VCaP (cell line): ENCODE data around the gene KANSL1L.

Experiments used
- H3K27ac ChIP-seq: fragments of 450-650 bp; 2 replicates; pipeline ENCODE4 v1.5.1; 2017
- CTCF ChIP-seq: fragments of 450-650 bp; conservative IDR thresholded peaks from 2 replicates; pipeline ENCODE4 v1.5.1; 2017; ENCODE audit warnings: mild to moderate bottlenecking, moderate library complexity

Gene KANSL1L

GRCh38 chr2:209976698-209977385, 194.4 kb downstream of the KANSL1L start:
- no peak for TF ChIP-seq CTCF
- no peak overlapping the region for H3K27ac ChIP-seq

- no peak for TF ChIP-seq CTCF
- no peak overlapping the region for H3K27ac ChIP-seq
Observed at GRCh38 chr2:209974576-209974975, 196.6 kb downstream of the KANSL1L start.

- H3K27ac ChIP-seq, result no peak overlapping the region
- TF ChIP-seq CTCF, result no peak
Observed at GRCh38 chr2:209973328-209973727, 197.9 kb downstream of the KANSL1L start.
